ENCODE data around the gene SUPV3L1.

DNA sequence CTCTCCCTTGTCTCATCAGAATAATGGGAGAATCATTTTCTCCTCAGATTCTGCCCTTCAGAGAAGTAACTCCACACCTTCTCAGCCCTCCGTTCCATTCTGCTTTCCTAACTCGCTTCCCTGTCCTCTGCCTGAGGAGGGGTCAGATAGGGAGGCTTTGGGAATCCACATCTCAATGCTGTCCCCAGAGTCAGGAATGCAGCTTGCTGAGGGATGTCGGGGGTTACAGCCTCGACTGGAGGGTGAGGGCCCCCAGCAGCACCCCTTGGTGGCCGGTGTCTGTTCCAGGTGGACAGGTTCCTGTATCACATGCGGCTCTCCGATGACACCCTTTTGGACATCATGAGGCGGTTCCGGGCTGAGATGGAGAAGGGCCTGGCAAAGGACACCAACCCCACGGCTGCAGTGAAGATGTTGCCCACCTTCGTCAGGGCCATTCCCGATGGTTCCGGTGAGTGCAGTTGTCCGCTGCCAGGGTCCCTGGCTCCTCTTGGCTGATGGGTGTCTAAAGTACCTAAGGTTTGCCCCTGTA, 47.0 kb downstream of the SUPV3L1 start:
- TF ChIP-seq POLR2A (IDR thresholded peaks at IDR 0.05), result no peak
- TF ChIP-seq, protein P1, sequence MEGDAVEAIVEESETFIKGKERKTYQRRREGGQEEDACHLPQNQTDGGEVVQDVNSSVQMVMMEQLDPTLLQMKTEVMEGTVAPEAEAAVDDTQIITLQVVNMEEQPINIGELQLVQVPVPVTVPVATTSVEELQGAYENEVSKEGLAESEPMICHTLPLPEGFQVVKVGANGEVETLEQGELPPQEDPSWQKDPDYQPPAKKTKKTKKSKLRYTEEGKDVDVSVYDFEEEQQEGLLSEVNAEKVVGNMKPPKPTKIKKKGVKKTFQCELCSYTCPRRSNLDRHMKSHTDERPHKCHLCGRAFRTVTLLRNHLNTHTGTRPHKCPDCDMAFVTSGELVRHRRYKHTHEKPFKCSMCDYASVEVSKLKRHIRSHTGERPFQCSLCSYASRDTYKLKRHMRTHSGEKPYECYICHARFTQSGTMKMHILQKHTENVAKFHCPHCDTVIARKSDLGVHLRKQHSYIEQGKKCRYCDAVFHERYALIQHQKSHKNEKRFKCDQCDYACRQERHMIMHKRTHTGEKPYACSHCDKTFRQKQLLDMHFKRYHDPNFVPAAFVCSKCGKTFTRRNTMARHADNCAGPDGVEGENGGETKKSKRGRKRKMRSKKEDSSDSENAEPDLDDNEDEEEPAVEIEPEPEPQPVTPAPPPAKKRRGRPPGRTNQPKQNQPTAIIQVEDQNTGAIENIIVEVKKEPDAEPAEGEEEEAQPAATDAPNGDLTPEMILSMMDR (IDR thresholded peaks at IDR 0.05), result no peak

Measured in tibial nerve (tissue), 3 donors.